Left lung (tissue), 10 donors: ENCODE results near the gene PYDC1. TPM values are rescaled to one million over a fixed set of nuclear protein-coding genes. Genes with fewer than 3 reads are reported as not detected.
A peak's percentile ranks its signal among the peaks of the same experiment; 100 is the strongest.

Experiments used
- ATAC-seq: fragments of 200-7000 bp; cut with Tn5 transposase; one replicate; pipeline ENCODE4 v1.9.1; 2020; ENCODE audit warnings: moderate library complexity
- DNase-seq, 4 donors: peaks; one replicate each; pipeline ENCODE4 v3.0.0-alpha.2; 2013 to 2020
- H3K27ac ChIP-seq, 2 donors: fragments of 200-600 bp; sonication (generic) in 1 of 2; one replicate each; pipeline versions ENCODE4 v1.5.0 to v1.8.0; 2020 to 2021
- H3K27me3 ChIP-seq, 2 donors: fragments of 200-600 bp; sonication (generic) in 1 of 2; one replicate each; pipeline versions ENCODE4 v1.5.0 to v1.8.0; 2020 to 2021
- H3K36me3 ChIP-seq, 2 donors: fragments of 200-600 bp; sonication (generic) in 1 of 2; one replicate each; pipeline versions ENCODE4 v1.5.0 to v1.8.0; 2020 to 2021
- H3K4me1 ChIP-seq, 2 donors: fragments of 200-600 bp; one replicate each; pipeline ENCODE4 v1.8.0; 2021
- H3K4me3 ChIP-seq, 2 donors: fragments of 200-600 bp; sonication (generic) in 1 of 2; one replicate each; pipeline versions ENCODE4 v1.5.0 to v1.8.0; 2020 to 2021; ENCODE audit warnings: mild to moderate bottlenecking in 1 of 2
- H3K9me3 ChIP-seq, 2 donors: fragments of 200-600 bp; sonication (generic) in 1 of 2; one replicate each; pipeline versions ENCODE4 v1.5.0 to v1.8.0; 2020 to 2021
- intact Hi-C, 2 donors: fragments of 100-400 bp; cut with DNase I; formaldehyde crosslinking; loops; one replicate each; pipeline versions ENCODE4 v1.11.2 to v1.14.2; 2022
- polyA plus RNA-seq, 6 donors: library from polyadenylated mRNA; unstranded; fragments of 120-200 nt; gene quantifications; one replicate each; pipeline ENCODE4 v1.2.1, GENCODE V29; 2013; ENCODE audit not compliant: insufficient read length in 6 of 6
- total RNA-seq, 2 donors: library from RNA; stranded (reverse); fragmentation: NEBNext Ultra II Directional; extraction: Animal tissue kit (Norgen Biotek cat#: 25700); gene quantifications; one replicate each; pipeline ENCODE4 v1.2.1, GENCODE V29; 2021
- TF ChIP-seq, protein P1 (sequence below), 2 donors: fragments of 200-600 bp; sonication (generic) in 1 of 2; IDR thresholded peaks; one replicate each; pipeline versions ENCODE4 v1.5.0 to v1.8.0; 2021; ENCODE audit warnings: antibody characterized with exemption in 2 of 2
- donor health status: DM: no; HTN: yes; CAD: no.
- donor health status: DM: no; HTN: no; CAD: no.

The PYDC1 gene
- total and polyA plus RNA-seq, 8 donors, result not detected

DNA sequence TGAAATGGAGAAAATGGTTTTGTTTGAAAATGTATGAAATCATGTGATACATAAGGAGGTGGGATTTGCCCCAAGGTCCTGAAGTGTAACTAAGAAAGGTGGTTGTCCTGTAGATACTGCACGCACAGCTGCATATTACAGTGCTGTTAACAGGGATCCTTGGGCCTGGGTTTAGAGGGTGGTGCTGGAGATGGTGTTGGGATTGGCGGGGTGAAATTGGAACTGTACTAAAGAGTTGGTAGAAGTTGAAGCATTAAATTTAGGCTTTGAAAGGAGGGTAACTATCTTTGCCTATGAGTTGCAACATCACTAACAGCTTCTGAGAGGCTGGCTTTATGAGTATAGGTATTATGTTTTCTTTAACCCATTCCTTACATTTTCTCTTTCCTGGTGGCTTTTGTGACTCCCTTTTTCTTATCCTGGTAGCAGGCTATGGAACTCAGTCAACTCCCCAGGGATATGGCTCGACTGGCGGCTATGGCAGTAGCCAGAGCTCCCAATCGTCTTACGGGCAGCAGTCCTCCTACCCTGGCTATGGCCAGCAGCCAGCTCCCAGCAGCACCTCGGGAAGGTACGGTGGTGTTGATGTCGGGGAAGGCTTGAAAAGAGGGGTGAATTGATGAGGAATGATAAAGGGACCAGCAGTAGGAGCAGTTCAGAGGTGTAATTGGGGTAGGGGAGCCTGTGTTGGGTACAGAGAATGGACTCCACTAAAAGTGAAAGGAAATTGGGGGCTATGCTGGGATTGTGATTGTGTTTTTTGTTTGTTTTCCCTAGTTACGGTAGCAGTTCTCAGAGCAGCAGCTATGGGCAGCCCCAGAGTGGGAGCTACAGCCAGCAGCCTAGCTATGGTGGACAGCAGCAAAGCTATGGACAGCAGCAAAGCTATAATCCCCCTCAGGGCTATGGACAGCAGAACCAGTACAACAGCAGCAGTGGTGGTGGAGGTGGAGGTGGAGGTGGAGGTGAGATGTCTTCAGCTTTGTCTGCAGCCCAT is 33.2 kb downstream of the PYDC1 start:
- ATAC-seq (no peak), DNase-seq (no peak)
- H3K27me3 ChIP-seq, result no peaks in the 10 kb centered on the region
- intact Hi-C loops, result no loop called here
- TF ChIP-seq, protein P1, sequence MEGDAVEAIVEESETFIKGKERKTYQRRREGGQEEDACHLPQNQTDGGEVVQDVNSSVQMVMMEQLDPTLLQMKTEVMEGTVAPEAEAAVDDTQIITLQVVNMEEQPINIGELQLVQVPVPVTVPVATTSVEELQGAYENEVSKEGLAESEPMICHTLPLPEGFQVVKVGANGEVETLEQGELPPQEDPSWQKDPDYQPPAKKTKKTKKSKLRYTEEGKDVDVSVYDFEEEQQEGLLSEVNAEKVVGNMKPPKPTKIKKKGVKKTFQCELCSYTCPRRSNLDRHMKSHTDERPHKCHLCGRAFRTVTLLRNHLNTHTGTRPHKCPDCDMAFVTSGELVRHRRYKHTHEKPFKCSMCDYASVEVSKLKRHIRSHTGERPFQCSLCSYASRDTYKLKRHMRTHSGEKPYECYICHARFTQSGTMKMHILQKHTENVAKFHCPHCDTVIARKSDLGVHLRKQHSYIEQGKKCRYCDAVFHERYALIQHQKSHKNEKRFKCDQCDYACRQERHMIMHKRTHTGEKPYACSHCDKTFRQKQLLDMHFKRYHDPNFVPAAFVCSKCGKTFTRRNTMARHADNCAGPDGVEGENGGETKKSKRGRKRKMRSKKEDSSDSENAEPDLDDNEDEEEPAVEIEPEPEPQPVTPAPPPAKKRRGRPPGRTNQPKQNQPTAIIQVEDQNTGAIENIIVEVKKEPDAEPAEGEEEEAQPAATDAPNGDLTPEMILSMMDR (IDR thresholded peaks at IDR 0.05), result no peak
- no peaks in the 10 kb centered on the region for H3K9me3 ChIP-seq
- H3K4me1 ChIP-seq, result peaks cover 21 to 65% of the 10 kb centered on the region in 2 donors
- peaks cover 5 to 68% of the 10 kb centered on the region in 2 donors for H3K36me3 ChIP-seq
- H3K27ac ChIP-seq, result no peak overlapping the region
- peak overlapping the region in 1 of 2 donors; percentile 94 for H3K4me3 ChIP-seq

DNA sequence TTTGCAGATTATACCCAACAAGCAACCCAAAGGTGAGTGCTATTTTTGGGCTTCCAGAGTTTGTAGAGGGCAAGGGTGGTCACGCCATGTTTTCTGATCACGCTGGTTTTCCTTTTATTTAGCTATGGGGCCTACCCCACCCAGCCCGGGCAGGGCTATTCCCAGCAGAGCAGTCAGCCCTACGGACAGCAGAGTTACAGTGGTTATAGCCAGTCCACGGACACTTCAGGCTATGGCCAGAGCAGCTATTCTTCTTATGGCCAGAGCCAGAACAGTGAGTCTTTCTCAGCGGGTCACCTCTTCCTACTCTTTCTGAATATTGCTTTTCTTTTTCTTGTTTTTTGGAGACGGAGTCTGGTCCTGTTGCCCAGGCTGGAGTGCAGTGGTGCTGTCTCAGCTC is 34.5 kb downstream of the PYDC1 start:
- no peaks in the 10 kb centered on the region for H3K9me3 ChIP-seq
- H3K4me3 ChIP-seq, result peak overlapping the region; percentile 94 to 100
- H3K36me3 ChIP-seq, result peaks cover 5 to 54% of the 10 kb centered on the region in 2 donors
- DNase-seq (no peak), ATAC-seq (no peak)
- H3K27me3 ChIP-seq, result no peaks in the 10 kb centered on the region
- H3K27ac ChIP-seq, result peak overlapping the region in 1 of 2 donors; percentile 13
- TF ChIP-seq, protein P1 (IDR thresholded peaks at IDR 0.05), result no peak
- intact Hi-C loops, result no loop called here
- H3K4me1 ChIP-seq, result peaks cover 21 to 74% of the 10 kb centered on the region in 2 donors

DNA sequence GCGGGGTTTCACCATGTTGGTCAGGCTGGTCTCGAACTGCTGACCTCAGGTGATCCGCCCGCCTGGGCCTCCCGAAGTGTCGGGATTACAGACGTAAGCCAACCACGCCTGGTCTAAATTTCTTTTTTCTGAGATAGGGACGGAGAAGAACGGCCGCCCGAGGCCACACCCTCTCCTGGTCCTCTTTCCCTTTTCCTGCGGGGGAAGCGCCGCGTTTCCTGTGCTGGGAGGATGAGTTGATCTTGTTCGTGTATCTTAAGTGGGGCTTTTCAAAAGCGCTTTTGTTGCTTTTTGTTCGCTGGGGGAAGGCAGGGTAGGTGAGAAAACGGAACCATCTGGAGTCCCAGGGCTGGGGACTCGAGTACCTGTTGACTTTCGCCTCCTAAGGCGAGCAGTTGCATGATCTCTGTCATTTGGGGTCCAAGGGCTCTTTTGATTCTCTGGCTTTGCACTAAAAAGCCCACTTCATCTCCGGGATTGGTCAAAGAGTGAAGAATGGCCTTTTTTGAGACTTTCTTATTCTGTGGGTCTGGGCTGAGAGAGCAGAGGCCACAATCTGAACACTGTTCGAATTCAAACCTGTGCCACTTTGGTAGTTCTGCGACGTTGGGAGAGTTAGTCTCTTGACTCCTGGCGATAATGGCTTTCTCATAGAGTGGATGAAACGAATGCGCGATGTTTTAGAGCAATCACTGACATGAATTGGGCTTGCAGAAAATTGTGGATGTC is 35.7 kb downstream of the PYDC1 start:
- ATAC-seq, result peak; percentile 1
- Histone ChIP-seq H3K27ac (peak overlapping the region; percentile 94 to 96), H3K4me3 (peak overlapping the region; percentile 94 to 100), H3K27me3 (no peaks in the 10 kb centered on the region), H3K4me1 (peaks cover 21 to 70% of the 10 kb centered on the region in 2 donors), H3K9me3 (no peaks in the 10 kb centered on the region), H3K36me3 (peaks cover 0 to 43% of the 10 kb centered on the region in 2 donors)
- TF ChIP-seq, protein P1 (IDR thresholded peaks at IDR 0.05), result no peak
- intact Hi-C loops, result no loop called here
- DNase-seq, result peak in 2 of 4 donors; percentile 60 to 86

DNA sequence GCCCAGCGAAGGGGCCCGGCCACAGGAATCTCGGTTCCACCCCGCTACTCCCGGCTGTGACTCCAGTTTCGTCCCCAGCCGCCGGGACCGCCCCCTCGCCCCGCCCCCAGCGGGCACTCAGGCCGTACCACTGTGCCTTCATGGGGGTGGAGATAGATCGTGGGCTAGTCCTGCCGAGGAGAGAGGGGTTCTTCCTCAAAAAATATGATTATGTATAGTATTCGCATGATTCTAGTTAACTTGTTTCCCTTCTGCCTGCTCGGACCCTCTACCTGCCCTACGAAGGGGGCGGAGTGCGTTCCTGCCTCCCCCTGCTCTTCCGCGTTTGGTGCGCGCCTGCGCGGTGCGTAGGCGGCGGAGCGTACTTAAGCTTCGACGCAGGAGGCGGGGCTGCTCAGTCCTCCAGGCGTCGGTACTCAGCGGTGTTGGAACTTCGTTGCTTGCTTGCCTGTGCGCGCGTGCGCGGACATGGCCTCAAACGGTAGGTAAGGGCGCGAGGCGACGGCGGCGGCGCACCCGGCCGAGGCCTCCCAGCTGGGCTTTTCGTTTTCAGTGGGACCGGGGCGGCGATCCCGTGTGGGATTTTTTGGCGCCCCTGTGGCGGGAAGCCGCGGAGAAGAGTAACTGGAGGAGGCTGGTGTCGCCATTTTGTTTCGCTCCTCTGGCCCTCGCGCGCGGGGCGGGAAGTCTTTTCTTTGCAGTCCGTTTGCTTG is 37.0 kb downstream of the PYDC1 start, which contains the start of gene FUS:
Gene FUS, plus strand, starts transcription at position 393 of the 713 bp plus-strand sequence. Its CDS starts 76 bp downstream, at position 469.
- Histone ChIP-seq H3K27ac (peak within 1 kb of the TSS; percentile 94 to 96), H3K27me3 (no peaks in the 10 kb centered on the region), H3K9me3 (no peaks in the 10 kb centered on the region), H3K4me1 (peaks cover 21 to 56% of the 10 kb centered on the region in 2 donors), H3K36me3 (peaks cover 0 to 29% of the 10 kb centered on the region in 2 donors), H3K4me3 (peak within 1 kb of the TSS; percentile 94 to 100)
- ATAC-seq, result peak; percentile 87
- intact Hi-C loops, result no loop called here
- peak; percentile 92 to 96 (median 96) for DNase-seq
- TF ChIP-seq, protein P1 (IDR thresholded peaks at IDR 0.05), result no peak
